GM19372 (cell line): ENCODE results near the gene ATP5PD.
A peak's percentile ranks its signal among the peaks of the same experiment; 100 is the strongest.
"Not testable (repeated sequence)": the region's sequence is repeated elsewhere in the genome, so short reads cannot be mapped to it uniquely, and the experiment has no call there.

Experiments used
- ATAC-seq: cut with Tn5 transposase; IDR thresholded peaks from one replicate; pipeline ENCODE4 v1.9.1; 2021; ENCODE audit warnings: mild to moderate bottlenecking, low read depth, moderate library complexity; ENCODE audit not compliant: unreplicated experiment

The ATP5PD gene

GRCh38 chr17:75025398-75025734, 21.4 kb downstream of the ATP5PD start:
- ATAC-seq, result not testable (repeated sequence)

DNA sequence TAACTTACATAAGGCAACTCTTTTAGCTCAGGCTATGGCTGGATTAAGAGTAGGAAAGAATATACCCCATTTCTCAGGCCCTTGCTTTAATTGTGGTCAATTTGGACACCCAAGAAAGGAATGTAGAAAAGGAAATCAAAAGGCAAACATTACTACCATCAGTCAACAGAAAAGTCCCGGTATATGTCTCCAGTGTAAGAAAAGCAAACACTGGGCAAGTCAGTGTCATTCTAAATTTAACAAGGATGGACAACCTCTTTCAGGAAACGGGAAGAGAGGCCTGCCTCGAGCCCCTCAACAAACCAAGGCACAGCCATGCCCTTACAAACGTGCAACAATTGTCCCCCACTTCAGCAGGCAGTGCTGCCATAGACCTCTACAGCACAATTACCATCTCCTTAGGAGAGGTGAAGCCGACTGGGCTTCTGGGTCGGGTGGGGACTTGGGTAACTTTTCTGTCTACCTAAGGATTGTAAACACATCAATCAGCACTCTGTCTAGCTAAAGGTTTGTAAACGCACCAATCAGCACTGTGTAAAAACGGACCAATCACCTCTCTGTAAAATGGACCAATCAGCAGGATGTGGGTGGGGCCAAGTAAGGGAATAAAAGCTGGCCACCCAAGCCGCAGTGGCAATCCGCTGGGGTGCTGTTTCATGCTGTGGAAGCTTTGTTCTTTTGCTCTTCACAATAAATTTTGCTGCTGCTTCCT, 21.9 kb downstream of the ATP5PD start:
- ATAC-seq, result no peak

GRCh38 chr17:75020331-75021110, 26.2 kb downstream of the ATP5PD start:
- ATAC-seq, result no peak

DNA sequence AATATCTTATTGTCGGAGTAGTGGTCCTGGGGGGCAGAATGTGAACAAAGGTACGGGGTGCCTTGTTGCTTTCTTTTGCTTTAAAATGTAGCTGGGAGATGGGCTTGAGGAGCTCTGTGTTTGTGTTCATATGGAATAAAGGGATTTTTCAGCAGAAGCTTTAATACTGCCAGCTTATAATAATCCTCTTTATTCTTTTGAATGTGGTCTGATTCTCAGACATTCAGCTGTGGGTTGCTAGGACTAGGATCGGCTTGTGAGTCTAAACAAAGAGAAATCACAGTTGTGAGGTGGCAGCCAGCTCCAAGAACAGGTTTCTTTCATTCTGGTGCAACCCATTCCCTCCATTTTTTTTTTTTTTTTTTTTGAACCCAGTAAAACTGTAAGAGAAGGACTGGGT, 27.1 kb downstream of the ATP5PD start:
- no peak for ATAC-seq

DNA sequence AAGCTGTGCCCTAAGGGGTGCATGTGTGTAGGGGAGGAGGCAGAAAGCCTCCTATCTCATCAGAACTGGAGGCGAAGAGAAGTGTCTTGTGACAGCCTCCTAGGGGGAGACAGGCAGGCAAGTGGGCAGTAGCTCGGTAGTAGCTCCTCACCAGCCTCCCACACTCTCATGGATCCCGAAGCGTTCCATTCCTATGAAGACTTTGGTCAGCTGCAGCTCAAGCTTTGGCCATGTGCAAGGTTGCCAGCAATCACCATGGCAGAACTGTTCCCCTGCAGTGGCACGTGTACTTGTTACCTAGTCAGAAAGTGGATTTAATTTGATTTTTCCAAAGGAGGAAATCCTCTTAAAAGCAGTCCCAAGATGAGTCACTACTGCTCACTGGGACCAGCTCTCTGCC, 27.6 kb downstream of the ATP5PD start:
- ATAC-seq, result no peak

GRCh38 chr17:75013092-75013559, 33.6 kb downstream of the ATP5PD start:
- no peak for ATAC-seq

- ATAC-seq, result peak; percentile 84
These were observed 34.2 kb downstream of the ATP5PD start, which contains the start of gene MRPL58 for GRCh38 chr17:75012346-75013091. Gene MRPL58, plus strand, starts transcription at chr17:75012670. Its CDS starts 17 bp downstream, at chr17:75012687.

DNA sequence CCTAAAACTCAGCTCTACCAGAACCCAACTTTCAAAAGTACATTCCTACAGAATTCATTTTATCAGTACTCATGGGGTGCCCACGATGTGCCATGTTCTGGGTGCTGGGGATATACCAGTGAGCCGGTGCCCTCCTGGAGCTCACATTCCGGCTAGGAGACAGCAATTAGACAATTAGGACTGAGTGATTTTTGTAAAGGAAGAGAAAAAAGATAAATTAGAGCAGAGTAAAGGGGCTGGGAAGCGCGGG, 34.7 kb downstream of the ATP5PD start:
- ATAC-seq, result no peak

- ATAC-seq, result no peak
These were observed 35.2 kb downstream of the ATP5PD start for GRCh38 chr17:75011401-75012095.

DNA sequence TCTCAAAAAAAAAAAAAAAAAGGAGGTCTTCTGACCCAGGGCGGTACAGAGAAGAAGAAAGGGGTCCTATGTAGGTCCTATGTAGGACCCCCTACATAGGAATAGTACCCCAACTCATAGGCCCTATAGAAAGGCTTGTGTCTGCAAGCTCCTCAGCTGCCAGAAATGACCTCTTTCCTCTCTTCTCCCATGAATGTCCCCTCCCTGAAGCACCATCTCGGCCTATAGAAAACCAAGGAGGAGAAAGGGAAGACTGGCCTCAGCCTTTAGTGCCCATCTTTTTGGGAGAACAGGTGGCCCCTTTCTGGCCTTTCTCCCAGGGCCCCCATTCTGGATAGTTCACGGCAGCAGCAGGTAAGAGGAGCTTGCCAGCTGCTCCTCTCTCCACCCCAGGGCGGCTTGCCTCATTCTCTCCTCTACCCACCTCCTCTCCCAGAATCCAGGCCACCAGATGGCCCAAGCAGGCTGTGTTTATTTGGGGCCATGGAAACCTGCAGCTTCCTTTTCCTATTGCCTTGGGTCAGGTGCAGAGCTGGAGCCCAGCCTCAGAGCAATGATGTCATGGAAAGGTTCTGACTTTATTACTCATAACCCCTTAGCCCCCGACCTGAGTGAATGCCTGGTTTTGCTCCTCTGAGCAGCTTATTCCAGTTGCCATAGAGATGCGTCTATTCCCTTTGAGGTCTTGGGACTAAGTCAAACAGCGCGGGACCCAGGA, 35.9 kb downstream of the ATP5PD start:
- ATAC-seq, result no peak

- ATAC-seq, result no peak
These were observed 37.5 kb downstream of the ATP5PD start for GRCh38 chr17:75009139-75009724.

- ATAC-seq, result no peak
These were observed 38.4 kb downstream of the ATP5PD start for GRCh38 chr17:75008373-75008772.

DNA sequence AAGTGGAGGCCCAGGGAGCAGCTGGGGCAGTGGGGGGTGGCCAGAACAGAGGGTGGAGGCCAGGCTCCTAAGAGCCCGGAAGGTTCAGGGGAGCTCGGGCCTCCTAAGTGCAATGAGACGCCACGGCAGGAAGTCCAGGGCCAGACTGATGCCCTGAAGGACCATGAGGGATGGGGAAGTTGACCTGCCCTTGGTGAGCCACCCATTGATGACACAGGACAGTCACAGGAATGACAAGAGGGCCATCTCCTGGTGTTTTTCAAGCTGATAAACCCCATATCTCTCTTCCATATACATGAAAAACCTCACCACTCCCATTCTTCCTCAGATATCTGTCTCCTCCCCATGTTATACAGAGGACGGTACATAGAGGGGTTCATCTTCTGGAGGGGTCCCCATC, 40.1 kb downstream of the ATP5PD start:
- ATAC-seq, result no peak

DNA sequence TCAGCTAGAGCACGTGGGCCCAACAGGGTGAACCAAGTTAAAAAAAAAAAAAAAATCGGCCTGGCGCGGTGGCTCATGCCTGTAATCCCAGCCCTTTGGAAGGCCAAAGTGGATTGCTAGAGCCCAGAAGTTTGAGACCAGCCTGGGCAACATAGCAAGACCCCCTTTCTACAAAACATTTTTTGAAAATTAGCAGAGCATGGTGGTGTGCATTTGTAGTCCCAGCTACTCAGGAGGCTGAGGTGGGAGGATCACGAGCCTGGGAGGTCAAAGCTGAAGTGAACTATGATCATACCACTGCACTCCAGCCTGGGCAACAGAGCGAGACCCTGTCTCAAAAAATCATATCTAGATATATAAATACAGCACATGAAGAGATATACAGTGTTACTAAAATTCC, 40.7 kb downstream of the ATP5PD start:
- ATAC-seq, result not testable (repeated sequence)

GRCh38 chr17:75005291-75005690, 41.5 kb downstream of the ATP5PD start:
- ATAC-seq, result no peak

GRCh38 chr17:75004371-75004770, 42.4 kb downstream of the ATP5PD start:
- ATAC-seq, result no peak

- ATAC-seq, result no peak
These were observed 42.8 kb downstream of the ATP5PD start for GRCh38 chr17:75003957-75004355.

GRCh38 chr17:75003070-75003956, 43.5 kb downstream of the ATP5PD start:
- ATAC-seq, result no peak
